WTC11 (cell line): ENCODE measurements around the gene BCAS3. TPM values are rescaled to one million over a fixed set of nuclear protein-coding genes. Genes with fewer than 3 reads are reported as not detected.

Source experiments
- ATAC-seq: fragments of 200-7000 bp; cut with Tn5 transposase; 2 replicates; pipeline ENCODE4 v1.10.0; 2021; ENCODE audit warnings: mild to moderate bottlenecking, moderate library complexity
- CTCF ChIA-PET: fragments of 300-600 bp; sonication (Branson Sonifier 250); formaldehyde crosslinking; loops from one replicate; lab custom pipeline; 2021; ENCODE audit warnings: antibody characterized with exemption; lab: Charles Lee
- POLR2A ChIA-PET: fragments of 350-600 bp; sonication (Branson Sonifier 250); formaldehyde crosslinking; loops from one replicate; lab custom pipeline; 2021; ENCODE audit warnings: antibody characterized with exemption; lab: Charles Lee
- DNase-seq: peaks from one replicate; pipeline ENCODE4 v3.0.0; 2021; ENCODE audit warnings: low spot score
- H3K27ac Mint-ChIP-seq: 2 replicates; pipeline ENCODE4 v1.8.0; 2021; ENCODE audit warnings: mixed read lengths
- H3K27me3 Mint-ChIP-seq: 2 replicates; pipeline ENCODE4 v1.8.0; 2021; ENCODE audit warnings: low read depth, mild to moderate bottlenecking, moderate library complexity, mixed read lengths
- H3K36me3 Mint-ChIP-seq: 2 replicates; pipeline ENCODE4 v1.8.0; 2021; ENCODE audit warnings: mixed read lengths
- H3K4me1 Mint-ChIP-seq: 2 replicates; pipeline ENCODE4 v1.8.0; 2022; ENCODE audit warnings: mixed read lengths
- H3K4me3 Mint-ChIP-seq: 2 replicates; pipeline ENCODE4 v1.8.0; 2021; ENCODE audit warnings: mild to moderate bottlenecking, moderate library complexity, mixed read lengths
- H3K9me3 Mint-ChIP-seq: 2 replicates; pipeline ENCODE4 v1.8.0; 2021; ENCODE audit warnings: mixed read lengths
- ARID4B ChIP-seq: sonication (generic); formaldehyde crosslinking; IDR thresholded peaks from 2 replicates; pipeline ENCODE4 v1.8.0; 2023; ENCODE audit warnings: missing genetic modification reagents, mild to moderate bottlenecking, borderline replicate concordance
- ATF1 ChIP-seq: sonication (generic); formaldehyde crosslinking; IDR thresholded peaks from 2 replicates; pipeline ENCODE4 v1.8.1; 2023; ENCODE audit warnings: mild to moderate bottlenecking, moderate library complexity, missing genetic modification reagents
- CBFB ChIP-seq: sonication (generic); formaldehyde crosslinking; IDR thresholded peaks from 2 replicates; pipeline ENCODE4 v1.8.1; 2022; ENCODE audit warnings: mild to moderate bottlenecking, low read depth, missing genetic modification reagents
- FOXJ3 ChIP-seq: sonication (generic); formaldehyde crosslinking; IDR thresholded peaks from 2 replicates; pipeline ENCODE4 v1.9.0; 2021; ENCODE audit warnings: missing genetic modification reagents, mild to moderate bottlenecking, borderline replicate concordance
- FOXK1 ChIP-seq: sonication (generic); formaldehyde crosslinking; IDR thresholded peaks from 2 replicates; pipeline ENCODE4 v1.8.0; 2022; ENCODE audit warnings: mild to moderate bottlenecking, moderate library complexity, missing genetic modification reagents
- FOXP1 ChIP-seq: sonication (generic); formaldehyde crosslinking; IDR thresholded peaks from 2 replicates; pipeline ENCODE4 v1.8.0; 2022; ENCODE audit warnings: missing genetic modification reagents, mild to moderate bottlenecking, moderate library complexity, borderline replicate concordance
- IRF2 ChIP-seq: sonication (generic); formaldehyde crosslinking; IDR thresholded peaks from 2 replicates; pipeline ENCODE4 v1.8.0; 2022; ENCODE audit warnings: low read depth, missing genetic modification reagents, borderline replicate concordance
- JAZF1 ChIP-seq: fragments of 250-450 bp; sonication (Bioruptor Pico); IDR thresholded peaks from 2 replicates; pipeline ENCODE4 v1.9.0; 2021; ENCODE audit warnings: moderate library complexity, mild to moderate bottlenecking, inconsistent platforms
- MXD4 ChIP-seq: fragments of 250-450 bp; sonication (Bioruptor Pico); IDR thresholded peaks from 2 replicates; pipeline ENCODE4 v1.8.0; 2021; ENCODE audit warnings: mild to moderate bottlenecking, moderate library complexity, borderline replicate concordance
- PRDM15 ChIP-seq: sonication (generic); formaldehyde crosslinking; IDR thresholded peaks from 2 replicates; pipeline ENCODE4 v1.8.0; 2022; ENCODE audit warnings: missing genetic modification reagents
- STAT6 ChIP-seq: sonication (generic); formaldehyde crosslinking; conservative IDR thresholded peaks from 2 replicates; pipeline ENCODE4 v1.8.1; 2023; ENCODE audit warnings: mild to moderate bottlenecking, low read depth, missing genetic modification reagents, moderate library complexity
- TCF7 ChIP-seq: sonication (generic); formaldehyde crosslinking; IDR thresholded peaks from 2 replicates; pipeline ENCODE4 v1.8.0; 2022; ENCODE audit warnings: mild to moderate bottlenecking, low read depth, missing genetic modification reagents, moderate library complexity
- TEAD1 ChIP-seq: sonication (generic); formaldehyde crosslinking; IDR thresholded peaks from 2 replicates; pipeline ENCODE4 v1.8.0; 2022; ENCODE audit warnings: mild to moderate bottlenecking, missing genetic modification reagents
- TEAD4 ChIP-seq: sonication (generic); formaldehyde crosslinking; IDR thresholded peaks from 2 replicates; pipeline ENCODE4 v1.8.0; 2022; ENCODE audit warnings: mild to moderate bottlenecking, missing genetic modification reagents
- USF1 ChIP-seq: sonication (generic); formaldehyde crosslinking; IDR thresholded peaks from 2 replicates; pipeline ENCODE4 v1.8.0; 2022; ENCODE audit warnings: mild to moderate bottlenecking, missing genetic modification reagents
- ZBTB21 ChIP-seq: sonication (generic); formaldehyde crosslinking; IDR thresholded peaks from 2 replicates; pipeline ENCODE4 v1.8.1; 2023; ENCODE audit warnings: mild to moderate bottlenecking, missing genetic modification reagents, borderline replicate concordance
- ZMAT4 ChIP-seq: fragments of 250-450 bp; sonication (Bioruptor Pico); IDR thresholded peaks from 2 replicates; pipeline ENCODE4 v1.9.0; 2021; ENCODE audit warnings: mild to moderate bottlenecking
- ZNF219 ChIP-seq: sonication (generic); formaldehyde crosslinking; IDR thresholded peaks from 2 replicates; pipeline ENCODE4 v1.8.0; 2023; ENCODE audit warnings: missing genetic modification reagents, mild to moderate bottlenecking, borderline replicate concordance
- total RNA-seq: library from RNA; stranded (reverse); gene quantifications from 3 replicates; pipeline ENCODE4 v1.2.3, GENCODE V29; 2021

BCAS3 gene
- total RNA-seq, 1 experiment from 2014 or later, result 15.5 TPM

GRCh38 chr17:61158376-61158775 lies 480.7 kb downstream of the BCAS3 start:
- ChIA-PET CTCF (no interaction called here), POLR2A (no interaction called here)
- Mint-ChIP-seq H3K27ac (no peak overlapping the region), H3K36me3 (no peaks in the 10 kb centered on the region), H3K27me3 (no peaks in the 10 kb centered on the region), H3K9me3 (no peaks in the 10 kb centered on the region), H3K4me3 (no peak overlapping the region), H3K4me1 (peaks cover 65% of the 10 kb centered on the region)
- ATAC-seq (no peak), DNase-seq (no peak)
- no peak for TF ChIP-seq MXD4 (CRISPR knock-in tag)
- TF ChIP-seq ZMAT4, result no peak
- no peak for TF ChIP-seq IRF2 (CRISPR knock-in tag)
- no peak for TF ChIP-seq ARID4B (CRISPR knock-in tag)
- TF ChIP-seq ATF1, result no peak
- no peak for TF ChIP-seq TCF7 (CRISPR knock-in tag)
- TF ChIP-seq TEAD1, result no peak
- no peak for TF ChIP-seq USF1 (CRISPR knock-in tag)
- TF ChIP-seq ZNF219, result no peak
- no peak for TF ChIP-seq ZBTB21 (CRISPR knock-in tag)
- no peak for TF ChIP-seq CBFB (CRISPR knock-in tag)
- TF ChIP-seq STAT6, result no peak
- TF ChIP-seq FOXK1, result no peak
- TF ChIP-seq FOXP1 (CRISPR knock-in tag), result no peak
- TF ChIP-seq PRDM15 (CRISPR knock-in tag), result no peak
- TF ChIP-seq FOXJ3 (CRISPR knock-in tag), result no peak
- TF ChIP-seq JAZF1 (CRISPR knock-in tag), result no peak
- TF ChIP-seq TEAD4 (CRISPR knock-in tag), result no peak
